HPDE6-E6E7 (cell line): ENCODE measurements around the gene PJA2.
"Not testable (repeated sequence)": the region's sequence is repeated elsewhere in the genome, so short reads cannot be mapped to it uniquely, and the experiment has no call there.

ENCODE experiments used
- DNase-seq: peaks from one replicate; pipeline ENCODE4 v3.0.0; 2011; ENCODE audit warnings: missing footprints; ENCODE audit errors: extremely low spot score

The PJA2 gene, protein sequence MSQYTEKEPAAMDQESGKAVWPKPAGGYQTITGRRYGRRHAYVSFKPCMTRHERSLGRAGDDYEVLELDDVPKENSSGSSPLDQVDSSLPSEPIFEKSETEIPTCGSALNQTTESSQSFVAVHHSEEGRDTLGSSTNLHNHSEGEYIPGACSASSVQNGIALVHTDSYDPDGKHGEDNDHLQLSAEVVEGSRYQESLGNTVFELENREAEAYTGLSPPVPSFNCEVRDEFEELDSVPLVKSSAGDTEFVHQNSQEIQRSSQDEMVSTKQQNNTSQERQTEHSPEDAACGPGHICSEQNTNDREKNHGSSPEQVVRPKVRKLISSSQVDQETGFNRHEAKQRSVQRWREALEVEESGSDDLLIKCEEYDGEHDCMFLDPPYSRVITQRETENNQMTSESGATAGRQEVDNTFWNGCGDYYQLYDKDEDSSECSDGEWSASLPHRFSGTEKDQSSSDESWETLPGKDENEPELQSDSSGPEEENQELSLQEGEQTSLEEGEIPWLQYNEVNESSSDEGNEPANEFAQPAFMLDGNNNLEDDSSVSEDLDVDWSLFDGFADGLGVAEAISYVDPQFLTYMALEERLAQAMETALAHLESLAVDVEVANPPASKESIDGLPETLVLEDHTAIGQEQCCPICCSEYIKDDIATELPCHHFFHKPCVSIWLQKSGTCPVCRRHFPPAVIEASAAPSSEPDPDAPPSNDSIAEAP

DNA sequence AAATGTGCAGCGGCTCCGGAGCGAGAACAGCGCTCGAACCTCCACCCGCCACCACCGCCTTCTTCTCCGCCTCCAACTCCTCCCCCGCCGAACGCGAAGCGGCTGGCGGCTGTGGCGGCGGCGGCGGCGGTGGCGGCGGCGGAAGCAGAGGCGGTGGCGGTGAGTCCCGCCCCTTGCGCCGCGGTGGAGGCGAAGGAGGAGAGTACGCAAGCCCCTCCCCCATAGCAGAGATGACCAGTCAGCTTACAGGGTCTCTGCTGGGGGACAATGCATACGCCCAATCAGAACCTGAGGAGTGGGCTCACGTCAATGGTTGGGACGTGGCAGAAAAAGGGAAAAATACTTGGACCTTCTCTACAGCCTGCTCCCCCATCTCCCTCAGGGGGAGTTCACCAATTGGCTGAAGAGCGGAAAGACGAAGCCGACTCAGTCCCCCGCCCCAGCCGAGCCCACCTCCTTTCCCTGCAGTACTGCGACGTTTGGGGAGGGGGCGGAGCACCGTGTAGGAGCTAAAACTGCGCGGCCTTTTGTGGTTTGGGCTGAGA, at the start of gene PJA2:
TSS of gene PJA2 (minus strand) at position 131 of the 545 bp plus-strand sequence. CDS start 26,541 bp downstream, outside the sequence.
- DNase-seq: peak; percentile 96

DNA sequence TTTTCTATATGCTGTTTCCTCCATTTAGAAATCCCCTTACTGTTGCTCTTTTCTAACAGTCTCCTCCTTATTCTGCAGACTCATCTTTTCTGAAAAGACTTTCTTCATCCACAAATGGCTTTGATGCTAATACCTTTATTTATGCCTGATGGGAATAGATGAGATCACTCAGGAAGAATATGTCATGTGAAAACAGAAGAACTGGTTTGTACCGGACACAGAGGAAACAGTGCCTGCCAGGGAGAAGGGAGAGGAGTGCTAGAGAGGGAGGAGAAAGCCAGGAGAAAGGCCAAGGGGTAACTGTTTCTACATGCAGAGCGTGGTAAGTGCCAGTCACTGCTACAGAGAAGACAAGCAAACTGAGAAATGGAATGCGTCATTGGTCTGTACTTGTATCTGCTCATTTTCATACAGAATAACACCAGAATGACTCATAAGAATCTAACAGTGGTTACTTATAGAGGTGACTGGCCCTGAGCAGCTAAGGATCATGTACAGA, 45.9 kb upstream of the PJA2 start:
- peak; percentile 93 for DNase-seq

DNA sequence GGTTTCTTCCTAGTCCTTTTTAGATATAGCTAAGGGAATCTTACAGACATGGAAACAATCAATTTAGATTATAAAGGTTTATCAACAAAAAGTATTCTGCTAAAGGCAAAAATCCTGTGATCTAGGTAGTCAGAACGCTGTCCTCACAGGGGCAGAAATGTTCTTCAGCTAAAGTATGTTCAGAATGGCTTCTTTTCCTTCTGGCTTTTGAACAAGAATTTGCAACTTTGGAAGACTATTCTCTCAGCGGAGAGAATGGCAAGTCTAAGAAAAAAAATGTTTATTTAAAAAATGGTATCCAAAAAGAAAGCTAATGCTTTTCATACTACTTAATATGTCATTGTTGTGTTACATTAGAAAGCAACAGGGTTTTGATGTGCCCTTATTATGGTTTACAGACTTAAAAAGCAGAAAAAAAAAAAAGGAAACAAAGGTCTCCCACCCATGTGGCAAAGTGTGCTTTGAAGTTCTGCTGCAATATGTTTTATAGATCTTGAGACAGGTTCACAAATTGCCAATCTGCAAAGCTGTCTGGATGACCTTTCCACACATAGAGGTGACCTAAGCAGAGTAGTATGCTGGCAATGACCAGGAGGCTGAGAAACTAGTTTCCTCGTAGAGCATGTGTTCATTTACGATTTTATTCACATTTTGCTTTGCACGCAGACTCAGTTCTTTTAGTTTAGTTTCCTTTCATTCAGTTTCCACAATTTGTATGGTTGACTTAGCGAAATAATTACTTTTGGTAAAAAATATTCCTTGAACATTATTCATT, 45.1 kb upstream of the PJA2 start:
- DNase-seq: peak; percentile 16

DNA sequence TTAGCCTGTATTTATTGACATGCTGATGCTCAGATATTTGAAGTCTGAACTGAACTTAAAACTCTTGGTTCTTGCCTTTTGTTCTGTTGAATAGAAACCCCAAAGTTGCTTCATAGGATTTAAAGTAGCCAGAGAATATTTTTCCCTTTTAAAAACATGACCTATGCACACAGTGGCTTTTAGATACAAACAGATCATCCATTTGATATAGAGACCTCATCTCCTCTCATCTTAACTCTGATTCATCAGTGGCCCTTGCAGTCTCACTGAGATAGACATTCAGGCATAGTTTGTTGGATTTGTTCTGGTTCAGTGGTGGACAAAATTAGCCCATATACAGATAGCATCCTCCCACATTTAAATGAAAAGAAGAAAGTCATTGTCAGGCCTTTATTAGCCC, 43.5 kb upstream of the PJA2 start:
- no peak for DNase-seq

DNA sequence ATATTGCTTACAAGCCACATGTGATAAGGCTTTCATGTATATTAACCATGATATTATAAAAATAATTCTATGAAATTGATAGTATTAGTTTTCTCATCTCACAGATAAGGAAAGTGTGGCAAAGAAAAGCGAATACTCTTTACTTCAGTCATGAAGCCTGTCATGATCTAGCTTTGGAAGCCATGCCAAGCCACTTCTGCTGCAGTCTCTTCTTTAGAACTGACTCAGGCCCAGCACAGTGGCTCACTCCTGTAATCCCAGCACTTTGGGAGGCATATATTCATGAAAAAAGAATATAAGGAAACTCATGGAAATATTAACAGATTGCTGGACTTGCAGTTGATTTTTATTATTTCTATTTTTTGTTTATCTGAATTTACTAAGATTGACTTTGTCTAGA, 42.9 kb upstream of the PJA2 start:
- no peak for DNase-seq

DNA sequence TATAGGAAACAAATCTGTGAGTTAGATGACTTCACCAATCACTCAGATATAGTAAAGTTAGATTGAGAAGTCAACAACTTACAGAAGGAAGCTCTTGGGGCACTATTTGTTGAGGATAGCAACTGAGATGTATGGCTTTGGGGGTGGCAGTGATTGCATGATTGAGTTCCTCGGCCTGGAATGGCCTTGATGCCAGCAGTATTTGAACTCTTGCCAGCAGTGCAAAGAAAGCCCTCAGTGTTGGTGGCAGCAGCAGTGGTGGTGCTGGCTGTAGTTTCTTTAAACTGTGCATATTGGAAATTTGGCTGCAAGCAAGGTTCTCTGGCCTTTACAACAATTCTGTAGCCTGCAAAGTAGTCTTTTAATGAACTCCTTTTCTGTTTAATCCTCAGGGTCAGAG, 41.4 kb upstream of the PJA2 start:
- DNase-seq: no peak

DNA sequence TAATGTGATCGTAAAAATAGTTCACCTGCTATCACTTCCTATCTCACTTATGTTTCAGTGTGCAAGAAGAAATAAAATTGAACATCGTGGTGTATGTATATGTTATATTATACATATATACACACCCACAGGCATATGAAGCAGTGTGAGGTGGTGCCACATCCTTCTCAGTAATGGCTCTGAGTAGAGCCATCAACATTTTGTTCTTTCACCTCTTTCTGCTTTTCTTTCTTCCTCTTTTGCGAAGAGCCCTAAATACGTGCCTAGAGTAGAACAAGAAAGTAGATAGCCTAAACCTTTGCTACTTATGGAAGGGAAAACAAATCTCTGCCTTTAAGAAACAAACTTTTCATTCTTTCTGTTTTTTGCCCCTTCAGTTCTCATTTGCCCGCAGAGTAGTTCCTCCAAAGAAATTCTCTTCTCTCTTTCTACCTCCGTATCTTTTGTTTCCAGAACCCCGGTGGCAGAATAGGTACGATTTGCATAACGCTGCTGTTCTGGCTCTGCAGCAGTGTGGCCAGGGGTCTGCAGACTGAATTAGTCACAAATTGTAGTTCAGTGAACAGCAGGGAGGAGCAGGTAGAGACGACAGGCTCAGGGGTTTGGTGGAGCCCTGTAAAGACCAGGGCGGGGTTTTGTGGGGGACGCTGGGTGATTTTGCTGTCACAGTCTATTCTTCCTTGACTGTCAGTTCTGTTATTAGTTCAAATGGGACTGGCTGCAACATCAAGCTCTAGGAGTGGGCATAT, 40.5 kb upstream of the PJA2 start:
- no peak for DNase-seq

DNA sequence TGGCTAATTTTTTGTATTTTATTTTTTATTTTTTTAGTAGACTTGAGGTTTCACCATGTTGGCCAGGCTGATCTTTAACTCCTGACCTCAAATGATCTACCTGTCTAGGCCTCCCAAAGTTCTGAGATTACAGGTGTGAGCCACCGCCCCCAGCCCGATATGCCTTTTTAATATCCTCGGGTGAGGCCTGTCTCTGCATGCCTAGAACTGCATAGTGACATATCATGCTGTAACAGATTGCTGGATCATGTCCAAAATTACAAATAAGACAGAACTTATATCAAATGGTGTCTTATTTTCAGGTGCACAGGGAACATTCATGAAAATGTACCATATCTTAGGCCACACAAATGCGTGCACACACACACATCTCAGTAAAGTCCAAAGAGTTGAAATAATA, 39.1 kb upstream of the PJA2 start:
- DNase-seq: no peak

DNA sequence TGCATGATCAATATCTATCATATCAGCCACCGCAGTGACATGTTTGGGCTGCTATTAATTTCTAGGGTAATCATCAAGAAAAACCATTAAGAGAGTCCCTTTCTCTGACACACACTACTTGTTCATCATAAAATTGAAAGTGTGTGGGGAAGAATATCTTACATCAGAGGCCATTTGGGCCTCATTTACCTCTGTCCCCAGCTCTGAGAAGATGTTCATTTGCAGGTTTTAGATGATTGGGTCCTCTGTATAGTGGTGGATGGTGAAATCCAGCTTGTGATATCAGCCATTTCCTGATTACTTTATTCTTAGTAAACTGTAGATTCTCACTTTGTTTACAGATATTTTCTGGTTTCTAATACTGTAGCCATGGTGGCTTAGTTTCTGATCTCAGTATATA, 29.8 kb upstream of the PJA2 start:
- DNase-seq: no peak

DNA sequence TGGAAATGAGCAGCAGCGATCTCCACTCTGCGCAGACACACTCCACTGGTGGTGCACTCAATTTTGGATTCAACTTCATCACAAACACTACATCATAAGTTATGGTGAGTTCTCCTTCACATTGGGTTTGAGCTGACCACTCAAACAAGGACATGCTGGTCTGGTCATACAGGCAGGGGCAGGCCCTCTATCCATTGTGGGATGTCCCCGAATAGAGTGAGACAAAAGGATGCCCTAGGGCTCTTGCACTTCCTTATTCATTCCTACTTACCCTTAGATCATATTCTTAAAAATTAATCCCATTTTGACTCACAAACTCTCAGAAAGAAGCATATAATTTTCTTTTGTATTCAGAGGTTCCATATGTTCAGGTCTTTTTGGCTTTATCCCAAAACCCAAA, 16.3 kb upstream of the PJA2 start:
- no peak for DNase-seq

DNA sequence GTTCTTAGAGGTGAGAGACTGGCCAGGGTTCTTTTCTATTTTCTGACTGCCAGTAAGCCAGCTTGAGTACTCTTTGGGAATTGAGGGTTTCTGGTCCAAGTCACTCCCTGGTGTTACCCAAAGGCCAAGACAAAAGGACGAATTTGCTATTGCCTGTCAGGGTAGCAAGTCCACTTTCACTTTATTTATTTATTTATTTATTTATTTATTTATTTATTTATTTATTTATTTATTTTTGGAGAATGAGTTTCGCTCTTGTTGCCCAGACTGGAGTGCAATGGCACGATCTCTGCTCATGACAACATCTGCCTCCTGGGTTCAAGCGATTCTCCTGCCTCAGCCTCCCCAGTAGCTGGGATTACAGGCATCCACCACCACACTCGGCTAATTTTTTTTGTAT, 15.7 kb upstream of the PJA2 start:
- DNase-seq: not testable (repeated sequence)

DNA sequence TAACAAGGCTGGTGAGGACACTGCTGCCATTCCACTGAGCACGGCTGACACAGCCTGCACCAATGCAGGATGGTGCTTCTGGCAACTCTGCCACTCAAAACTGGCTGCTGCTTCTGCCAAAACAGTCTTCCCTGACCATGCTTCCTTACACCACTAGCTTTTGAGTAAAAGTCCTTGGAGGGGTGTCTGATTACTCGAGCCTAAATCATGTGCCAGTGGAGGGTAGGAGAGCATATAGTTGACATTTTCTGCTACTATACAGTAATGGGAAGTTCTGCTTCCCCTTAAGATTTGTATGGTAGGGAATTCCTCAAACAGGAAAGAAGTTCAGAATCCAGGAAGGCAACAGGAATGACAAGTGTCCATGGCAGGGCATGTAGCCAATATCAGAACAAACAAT, 12.2 kb upstream of the PJA2 start:
- no peak for DNase-seq

DNA sequence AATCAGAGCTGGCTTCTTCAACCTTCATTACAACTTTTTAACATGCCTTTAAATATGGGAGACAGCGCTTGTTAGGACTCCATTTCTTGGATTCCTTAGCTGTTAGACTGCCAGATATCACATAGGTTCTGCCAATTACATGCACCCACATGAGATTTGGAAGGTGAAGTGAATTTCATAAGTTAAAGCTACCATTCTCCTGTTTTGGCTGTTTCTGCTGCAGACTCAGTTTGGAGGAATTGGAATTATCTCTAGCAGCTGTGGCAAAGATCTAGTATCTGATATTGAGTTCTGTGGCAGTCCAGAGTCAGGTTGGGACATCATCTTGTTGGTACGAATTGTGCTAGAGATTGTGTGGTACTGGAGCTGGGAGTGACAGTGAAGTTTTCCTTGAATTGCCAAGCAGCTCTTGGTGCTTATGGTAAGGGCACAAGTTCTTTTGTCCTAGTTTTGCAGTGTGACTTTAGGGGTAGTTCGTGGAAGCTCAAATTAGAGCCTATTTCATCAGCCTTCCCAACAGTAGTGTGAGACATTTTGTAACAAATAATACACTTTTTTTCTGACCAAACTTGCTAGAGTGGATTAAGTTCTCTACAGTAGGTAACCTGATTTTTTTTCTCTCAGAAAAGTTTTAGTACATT, 9.1 kb upstream of the PJA2 start:
- DNase-seq: no peak

DNA sequence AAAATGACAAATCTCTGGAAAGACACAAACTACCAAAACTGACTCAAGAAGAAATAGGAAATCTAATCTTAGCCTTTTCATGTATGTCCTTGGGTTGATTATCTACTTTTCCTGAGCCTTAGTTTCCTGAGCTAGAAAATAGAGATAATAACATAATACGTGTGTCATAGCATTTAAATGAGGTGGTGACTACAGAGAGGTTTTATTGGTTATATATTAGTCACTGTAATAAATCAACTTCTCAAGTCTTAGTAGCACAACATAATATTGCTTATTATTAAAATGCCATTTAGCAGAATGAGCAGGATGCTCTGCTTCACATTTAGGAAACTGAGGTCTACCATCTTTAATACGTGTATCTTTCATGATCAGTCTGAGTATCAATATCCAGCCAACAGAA, 7.1 kb upstream of the PJA2 start:
- DNase-seq: no peak

DNA sequence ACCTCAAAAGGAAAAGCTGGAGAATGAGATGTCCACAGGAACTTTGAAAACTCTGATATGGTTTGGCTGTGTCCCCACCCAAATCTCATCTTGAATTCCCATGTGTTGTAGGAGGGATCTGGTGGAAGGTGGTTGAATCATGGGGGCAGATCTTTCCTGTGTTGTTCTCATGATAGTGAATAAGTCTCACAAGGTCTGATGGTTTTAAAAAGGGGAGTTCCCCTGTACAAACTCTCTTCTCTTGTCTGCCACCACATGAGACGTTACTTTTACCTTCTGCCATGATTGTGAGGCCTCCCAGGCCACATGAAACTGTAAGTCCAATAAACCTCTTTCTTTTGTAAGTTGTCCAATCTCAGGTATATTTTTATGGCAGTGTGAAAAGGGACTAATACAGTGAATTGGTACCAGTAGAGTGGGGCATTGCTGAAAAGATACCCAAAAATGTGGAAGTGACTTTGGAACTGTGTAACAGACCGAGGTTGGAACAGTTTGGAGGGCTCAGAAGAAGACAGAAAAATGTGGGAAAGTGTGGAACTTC, 4.2 kb upstream of the PJA2 start:
- DNase-seq: not testable (repeated sequence)

DNA sequence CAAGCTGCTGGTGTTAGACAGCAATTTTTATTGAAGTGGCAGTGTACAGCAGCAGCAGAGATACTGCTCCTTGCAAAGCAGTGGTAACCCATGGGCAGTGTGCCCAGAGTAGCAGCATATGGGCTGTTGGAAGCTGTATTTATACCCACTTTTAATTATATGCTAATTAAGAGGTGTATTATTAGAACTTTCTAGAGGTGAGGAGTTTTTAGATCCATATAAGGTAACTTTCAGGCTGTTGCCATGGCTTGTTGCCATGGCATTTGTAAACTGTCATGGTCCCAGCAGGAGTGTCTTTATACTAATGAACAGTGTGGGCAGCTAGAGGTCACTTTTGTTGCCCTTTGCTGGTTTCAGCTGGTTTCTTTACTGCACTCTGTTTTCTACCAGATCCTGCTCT, 3.7 kb upstream of the PJA2 start:
- no peak for DNase-seq

DNA sequence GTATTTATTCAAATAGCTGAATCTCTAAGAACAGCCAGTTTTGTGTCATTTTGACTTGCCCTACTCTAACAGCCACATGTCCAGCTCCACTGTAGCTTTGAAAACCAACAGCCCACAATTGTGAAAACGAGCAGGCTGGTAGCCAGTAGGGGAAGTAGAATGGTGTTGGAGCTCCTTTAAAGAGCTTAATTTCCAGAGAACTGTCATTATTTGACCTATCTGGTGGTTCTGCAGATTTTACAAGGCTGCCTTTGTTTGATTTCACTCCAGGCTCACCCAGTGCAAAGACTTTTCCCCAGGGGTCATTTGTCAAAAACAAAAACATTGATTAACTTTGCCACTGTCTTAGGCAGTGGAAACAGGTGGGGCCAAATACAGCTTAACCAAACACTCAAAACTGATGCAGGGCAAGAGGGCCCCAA, 3.2 kb upstream of the PJA2 start:
- no peak for DNase-seq

DNA sequence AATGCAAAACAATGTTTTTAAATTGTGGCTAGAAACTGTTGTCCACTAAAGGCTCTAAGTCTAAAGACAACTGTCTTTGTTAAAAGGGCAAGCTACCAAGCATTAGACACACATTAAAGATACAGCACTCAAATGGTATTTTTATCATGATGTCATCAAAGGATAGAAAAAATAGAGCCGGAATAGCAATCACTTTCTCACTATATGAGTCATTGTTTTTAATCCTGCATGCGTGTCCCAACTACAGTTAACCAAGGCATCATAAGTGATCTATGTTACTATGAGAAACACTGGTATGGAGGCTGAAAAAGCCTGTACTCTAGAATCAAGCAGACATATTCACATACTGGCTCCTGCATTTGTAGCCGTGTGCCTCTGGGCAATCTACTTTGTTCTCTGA, 1.9 kb upstream of the PJA2 start:
- DNase-seq: peak; percentile 76

DNA sequence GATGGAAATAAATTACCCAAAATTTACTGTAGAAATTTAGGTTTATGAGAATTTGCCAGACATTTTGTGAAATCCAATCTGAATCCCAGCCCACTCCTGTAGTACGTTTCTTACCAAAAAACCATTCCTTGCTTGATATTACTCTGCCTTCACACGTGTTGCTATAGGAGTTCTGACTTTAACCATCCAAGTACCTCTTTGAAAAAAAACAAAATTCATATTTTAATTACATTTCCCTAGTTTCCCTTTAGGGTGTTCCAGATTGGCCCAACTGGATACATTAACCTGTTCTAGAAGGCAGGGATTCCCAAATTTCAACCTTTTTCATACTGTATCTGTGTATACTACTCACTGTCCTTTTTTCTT, 1.4 kb upstream of the PJA2 start:
- DNase-seq: no peak

DNA sequence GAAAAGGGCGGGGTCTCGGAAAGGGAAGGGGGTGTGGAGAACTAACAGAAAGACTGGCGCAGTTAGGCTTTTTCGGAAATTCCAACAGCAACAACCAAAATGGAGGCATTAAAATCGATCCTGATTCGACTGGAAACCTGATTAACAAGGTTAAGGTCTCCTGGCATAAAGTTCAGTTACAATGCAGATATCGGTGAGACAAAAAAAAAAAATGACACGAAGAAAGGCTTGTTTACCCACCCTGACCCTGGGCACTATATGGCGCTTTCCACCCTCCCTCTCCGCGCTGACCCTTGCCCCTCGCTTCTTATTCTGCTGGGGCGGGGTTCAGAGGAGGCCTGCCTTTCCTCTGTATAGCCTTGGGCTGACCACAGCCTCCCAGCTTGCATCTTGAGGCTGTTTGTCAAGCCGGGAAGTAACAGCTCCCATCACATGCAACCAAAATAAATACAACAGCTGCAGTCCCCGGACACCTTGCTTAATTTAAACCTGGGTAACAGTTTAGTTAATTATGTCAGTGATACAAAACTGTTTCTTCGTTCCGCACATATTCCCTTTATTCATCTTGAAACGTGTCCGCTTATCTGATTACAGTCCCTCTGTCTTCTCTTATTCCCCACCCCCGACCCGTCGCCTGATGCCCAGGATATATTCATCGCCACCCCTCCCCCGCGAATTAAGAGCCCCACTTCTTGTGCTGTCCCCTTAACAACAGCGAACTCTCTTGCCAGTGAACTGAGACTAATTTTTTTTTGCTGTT, 795 bp upstream of the PJA2 start:
- DNase-seq: peak; percentile 42
